Measurements from ENCODE around the gene HMBS.

- no peak for TF ChIP-seq CTCF (IDR thresholded peaks at IDR 0.05)
- no peak for TF ChIP-seq POLR2A (IDR thresholded peaks at IDR 0.05)
These were observed 8.5 kb downstream of the HMBS start for GRCh38 chr11:119092880-119093842.
